ENCODE results near the gene NIM1K. TPM values are rescaled to one million over a fixed set of nuclear protein-coding genes. Genes with fewer than 3 reads are reported as not detected.
A peak's percentile ranks its signal among the peaks of the same experiment; 100 is the strongest.

NIM1K gene
- total RNA-seq, 1 experiment from 2014 or later = 0.59 TPM

GRCh38 chr5:43207601-43208000 lies 15.6 kb downstream of the NIM1K start:
- H3K9me3 ChIP-seq (ENCODE audit: control insufficient read depth, insufficient read depth, low read depth, low read length) = no peaks in the 10 kb centered on the region
- DNase-seq (ENCODE audit: low read depth, low spot score) (no peak), ATAC-seq (no peak)
- BruUV-seq (replicated peaks) = no TSS peak
- H3K4me1 ChIP-seq (ENCODE audit: control insufficient read depth, insufficient read depth, low read length) = no peaks in the 10 kb centered on the region
- H3K36me3 ChIP-seq (ENCODE audit: control insufficient read depth, insufficient read depth, low read length) = no peaks in the 10 kb centered on the region
- intact Hi-C loops (cut with micrococcal nuclease; ENCODE audit: unreplicated experiment) (no loop called here), in situ Hi-C loops (cut with HindIII; ENCODE audit: low pct_unique_long_range_greater_than_20kb, low sequenced_read_pairs) (no loop called here)
- H3K27me3 ChIP-seq (ENCODE audit: control insufficient read depth, insufficient read depth, low read length) = peaks cover 5% of the 10 kb centered on the region
- POLR2A ChIA-PET = no interaction called here
- no peak overlapping the region for H3K4me3 ChIP-seq (ENCODE audit: low read depth in 2 of 2, low read length in 2 of 2)
- TF ChIP-seq REST (IDR thresholded peaks at IDR 0.05; ENCODE audit: insufficient read depth in 1 of 2, low read depth in 2 of 2, low read length in 1 of 2) (no peak), TCF7L2 (IDR thresholded peaks at IDR 0.05; ENCODE audit: low read depth, low read length) (no peak), POLR2AphosphoS5 (IDR thresholded peaks at IDR 0.05; ENCODE audit: low read depth, low read length) (no peak), SIN3A (IDR thresholded peaks at IDR 0.05; ENCODE audit: borderline replicate concordance, insufficient read depth, low read depth, low read length) (no peak)
- no peak overlapping the region for H3K27ac ChIP-seq (ENCODE audit: low read length)
- CTCF ChIA-PET = no interaction called here

GRCh38 chr5:43208658-43209057 lies 16.6 kb downstream of the NIM1K start:
- ChIA-PET POLR2A (no interaction called here), CTCF (no interaction called here)
- Histone ChIP-seq H3K27me3 (ENCODE audit: control insufficient read depth, insufficient read depth, low read length) (peaks cover 5% of the 10 kb centered on the region), H3K4me1 (ENCODE audit: control insufficient read depth, insufficient read depth, low read length) (no peaks in the 10 kb centered on the region), H3K27ac (ENCODE audit: low read length) (no peak overlapping the region), H3K4me3 (ENCODE audit: low read depth in 2 of 2, low read length in 2 of 2) (peak overlapping the region in 1 of 2 experiments; percentile 5; a peak in 1 of 4 replicates), H3K9me3 (ENCODE audit: control insufficient read depth, insufficient read depth, low read depth, low read length) (no peaks in the 10 kb centered on the region), H3K36me3 (ENCODE audit: control insufficient read depth, insufficient read depth, low read length) (no peaks in the 10 kb centered on the region)
- TF ChIP-seq TCF7L2 (IDR thresholded peaks at IDR 0.05; ENCODE audit: low read depth, low read length) = peak; percentile 89
- no peak for TF ChIP-seq CTCF (IDR thresholded peaks at IDR 0.05)
- DNase-seq (ENCODE audit: low read depth, low spot score) = no peak
- in situ Hi-C loops (cut with HindIII; ENCODE audit: low pct_unique_long_range_greater_than_20kb, low sequenced_read_pairs) (no loop called here), intact Hi-C loops (cut with micrococcal nuclease; ENCODE audit: unreplicated experiment) (no loop called here)
- BruUV-seq (replicated peaks) = no TSS peak
- ATAC-seq = peak; percentile 67; the same call in 1 of the 2 replicates

GRCh38 chr5:43209060-43209459 lies 17.0 kb downstream of the NIM1K start:
- POLR2A ChIA-PET = interaction anchor here (0.6 kb wide), 1 partner anchor 667 kb away, joined by 3 read pairs; no protein-coding TSS in a partner anchor
- CTCF ChIA-PET = no interaction called here
- no peak overlapping the region for H3K27ac ChIP-seq (ENCODE audit: low read length)
- BruUV-seq (replicated peaks) = no TSS peak
- H3K36me3 ChIP-seq (ENCODE audit: control insufficient read depth, insufficient read depth, low read length) = no peaks in the 10 kb centered on the region
- no peak for DNase-seq (ENCODE audit: low read depth, low spot score)
- H3K27me3 ChIP-seq (ENCODE audit: control insufficient read depth, insufficient read depth, low read length) = peaks cover 5% of the 10 kb centered on the region
- no peaks in the 10 kb centered on the region for H3K4me1 ChIP-seq (ENCODE audit: control insufficient read depth, insufficient read depth, low read length)
- in situ Hi-C loops (cut with HindIII; ENCODE audit: low pct_unique_long_range_greater_than_20kb, low sequenced_read_pairs) (no loop called here), intact Hi-C loops (cut with micrococcal nuclease; ENCODE audit: unreplicated experiment) (no loop called here)
- peak; percentile 43; the same call in 1 of the 2 replicates for ATAC-seq
- H3K9me3 ChIP-seq (ENCODE audit: control insufficient read depth, insufficient read depth, low read depth, low read length) = no peaks in the 10 kb centered on the region
- H3K4me3 ChIP-seq (ENCODE audit: low read depth in 2 of 2, low read length in 2 of 2) = peak overlapping the region in 1 of 2 experiments; percentile 5; a peak in 1 of 4 replicates
- TF ChIP-seq SIN3A (IDR thresholded peaks at IDR 0.05; ENCODE audit: borderline replicate concordance, insufficient read depth, low read depth, low read length) = no peak
- no peak for TF ChIP-seq REST (IDR thresholded peaks at IDR 0.05; ENCODE audit: insufficient read depth in 1 of 2, low read depth in 2 of 2, low read length in 1 of 2)

All from Panc1 (cell line).